Panc1 (cell line): ENCODE results near the gene FBXW8. TPM values are rescaled to one million over a fixed set of nuclear protein-coding genes. Genes with fewer than 3 reads are reported as not detected.

Experiments used
- ATAC-seq: fragments of 200-7000 bp; cut with Tn5 transposase; 2 replicates; pipeline ENCODE4 v1.9.1; 2020; ENCODE audit warnings: mild to moderate bottlenecking, moderate library complexity
- BruUV-seq: library from RNA; stranded (reverse); fragments of 400-500 nt; replicated peaks from 2 replicates; lab custom pipeline; 2021; lab: Mats Ljungman, UMichigan
- CTCF ChIA-PET: fragments of 300-600 bp; sonication (Branson Sonifier 250); formaldehyde crosslinking; loops from one replicate; lab custom pipeline; 2022; ENCODE audit warnings: antibody characterized with exemption; lab: Charles Lee
- POLR2A ChIA-PET: fragments of 300-600 bp; sonication (Branson Sonifier 250); formaldehyde crosslinking; loops from one replicate; lab custom pipeline; 2022; ENCODE audit warnings: antibody characterized with exemption; lab: Charles Lee
- DNase-seq: peaks from one replicate; pipeline ENCODE4 v3.0.0-alpha.2; 2010; ENCODE audit warnings: low read depth, low spot score
- H3K27ac ChIP-seq: 2 replicates; pipeline ENCODE4 v1.5.1; 2011; ENCODE audit warnings: mild to moderate bottlenecking, low read length, inconsistent platforms
- H3K27me3 ChIP-seq: fragments of 200-500 bp; sonication (Bioruptor generic); 2 replicates; pipeline ENCODE4 v1.6.0; 2014; ENCODE audit warnings: low read length, inconsistent platforms; ENCODE audit not compliant: control insufficient read depth, insufficient read depth
- H3K36me3 ChIP-seq: fragments of 200-500 bp; sonication (Bioruptor generic); 2 replicates; pipeline ENCODE4 v1.5.1; 2014; ENCODE audit warnings: inconsistent platforms, mild to moderate bottlenecking, low read length, moderate library complexity; ENCODE audit not compliant: control insufficient read depth, insufficient read depth
- H3K4me1 ChIP-seq: 2 replicates; pipeline ENCODE4 v1.5.1; 2011; ENCODE audit warnings: inconsistent platforms, mild to moderate bottlenecking, low read length, moderate library complexity; ENCODE audit not compliant: control insufficient read depth, insufficient read depth
- H3K4me3 ChIP-seq, 2 experiments: 2 replicates each; pipeline ENCODE4 v1.5.1; 2011 to 2012; ENCODE audit warnings: low read depth in 2 of 2, low read length in 2 of 2, mild to moderate bottlenecking in 2 of 2, inconsistent platforms in 1 of 2, moderate library complexity in 1 of 2
- H3K9me3 ChIP-seq: fragments of 200-500 bp; sonication (Bioruptor generic); 2 replicates; pipeline ENCODE4 v1.5.1; 2014; ENCODE audit warnings: low read depth, mild to moderate bottlenecking, inconsistent platforms, low read length, moderate library complexity; ENCODE audit not compliant: control insufficient read depth, insufficient read depth
- CTCF ChIP-seq: fragments of 450-650 bp; IDR thresholded peaks from 2 replicates; pipeline ENCODE4 v1.5.1; 2017; ENCODE audit warnings: mild to moderate bottlenecking
- POLR2AphosphoS5 ChIP-seq: IDR thresholded peaks from 2 replicates; pipeline ENCODE4 v1.6.1; 2012; ENCODE audit warnings: mild to moderate bottlenecking, low read depth, low read length, moderate library complexity
- SIN3A ChIP-seq: IDR thresholded peaks from 2 replicates; pipeline ENCODE4 v1.6.1; 2012; ENCODE audit warnings: low read depth, mild to moderate bottlenecking, low read length, moderate library complexity, borderline replicate concordance; ENCODE audit not compliant: insufficient read depth
- TCF7L2 ChIP-seq: IDR thresholded peaks from 2 replicates; pipeline ENCODE4 v1.6.1; 2011; ENCODE audit warnings: mild to moderate bottlenecking, low read depth, low read length, inconsistent platforms
- in situ Hi-C: cut with HindIII; loops from 2 replicates; pipeline ENCODE4 v1.10.0; 2016; ENCODE audit warnings: low sequenced_read_pairs, low pct_unique_long_range_greater_than_20kb
- intact Hi-C: fragments of 100-400 bp; cut with micrococcal nuclease; formaldehyde crosslinking; loops from one replicate; pipeline ENCODE4 v1.10.0; 2022; ENCODE audit not compliant: unreplicated experiment
- total RNA-seq: library from RNA; stranded (reverse); gene quantifications from one replicate; pipeline ENCODE4 v1.2.1, GENCODE V29; 2021; ENCODE audit not compliant: unreplicated experiment
- TF ChIP-seq, protein P1 (sequence below), 2 experiments: IDR thresholded peaks; 2 replicates each; pipeline ENCODE4 v1.6.1; 2011 to 2012; ENCODE audit warnings: low read depth in 2 of 2, control low read depth in 1 of 2, low read length in 1 of 2, mild to moderate bottlenecking in 1 of 2, moderate library complexity in 1 of 2; ENCODE audit not compliant: insufficient read depth in 1 of 2

Gene FBXW8
- total RNA-seq, 1 experiment from 2014 or later: 18.0 TPM

DNA sequence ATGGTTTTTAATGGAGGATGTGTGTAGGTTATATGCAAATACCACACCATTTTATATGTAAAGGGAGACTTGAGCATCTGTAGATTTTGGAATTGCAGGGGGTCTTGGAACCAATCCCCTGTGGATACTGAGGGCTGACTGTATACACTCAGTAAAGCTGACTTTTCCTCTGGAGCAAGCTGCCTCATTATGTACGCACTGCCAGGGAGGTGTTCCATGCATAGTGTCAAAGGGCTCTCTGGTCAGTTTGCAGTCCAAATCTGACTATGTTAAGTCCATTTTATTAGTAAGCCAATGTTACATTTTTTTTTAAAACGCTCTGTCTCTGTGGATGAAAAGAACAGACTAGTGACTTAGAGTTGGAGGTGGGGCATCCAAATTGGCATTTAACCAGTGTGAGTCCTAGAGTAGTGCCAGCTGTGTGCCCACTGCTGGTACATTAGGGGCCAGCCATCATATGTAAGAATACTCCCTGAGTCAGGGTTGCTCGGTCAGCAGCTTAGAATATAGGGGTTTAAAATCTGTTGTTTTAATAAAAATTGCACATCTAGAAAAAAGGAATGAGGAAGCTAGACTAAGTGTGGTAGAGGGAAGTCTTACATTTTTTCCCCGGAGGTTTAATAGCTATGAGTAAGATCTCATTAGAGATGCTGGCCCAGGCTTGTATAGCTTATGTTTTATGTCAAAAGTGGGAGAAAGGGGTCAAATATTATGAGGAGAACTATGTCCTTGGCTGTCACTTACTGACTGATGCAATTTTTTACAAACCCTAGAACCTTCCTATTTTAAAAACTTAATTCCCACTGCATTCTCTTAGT, 101.4 kb downstream of the FBXW8 start:
- TF ChIP-seq CTCF (no peak), SIN3A (no peak), POLR2AphosphoS5 (no peak), TCF7L2 (no peak)
- TF ChIP-seq, protein P1, sequence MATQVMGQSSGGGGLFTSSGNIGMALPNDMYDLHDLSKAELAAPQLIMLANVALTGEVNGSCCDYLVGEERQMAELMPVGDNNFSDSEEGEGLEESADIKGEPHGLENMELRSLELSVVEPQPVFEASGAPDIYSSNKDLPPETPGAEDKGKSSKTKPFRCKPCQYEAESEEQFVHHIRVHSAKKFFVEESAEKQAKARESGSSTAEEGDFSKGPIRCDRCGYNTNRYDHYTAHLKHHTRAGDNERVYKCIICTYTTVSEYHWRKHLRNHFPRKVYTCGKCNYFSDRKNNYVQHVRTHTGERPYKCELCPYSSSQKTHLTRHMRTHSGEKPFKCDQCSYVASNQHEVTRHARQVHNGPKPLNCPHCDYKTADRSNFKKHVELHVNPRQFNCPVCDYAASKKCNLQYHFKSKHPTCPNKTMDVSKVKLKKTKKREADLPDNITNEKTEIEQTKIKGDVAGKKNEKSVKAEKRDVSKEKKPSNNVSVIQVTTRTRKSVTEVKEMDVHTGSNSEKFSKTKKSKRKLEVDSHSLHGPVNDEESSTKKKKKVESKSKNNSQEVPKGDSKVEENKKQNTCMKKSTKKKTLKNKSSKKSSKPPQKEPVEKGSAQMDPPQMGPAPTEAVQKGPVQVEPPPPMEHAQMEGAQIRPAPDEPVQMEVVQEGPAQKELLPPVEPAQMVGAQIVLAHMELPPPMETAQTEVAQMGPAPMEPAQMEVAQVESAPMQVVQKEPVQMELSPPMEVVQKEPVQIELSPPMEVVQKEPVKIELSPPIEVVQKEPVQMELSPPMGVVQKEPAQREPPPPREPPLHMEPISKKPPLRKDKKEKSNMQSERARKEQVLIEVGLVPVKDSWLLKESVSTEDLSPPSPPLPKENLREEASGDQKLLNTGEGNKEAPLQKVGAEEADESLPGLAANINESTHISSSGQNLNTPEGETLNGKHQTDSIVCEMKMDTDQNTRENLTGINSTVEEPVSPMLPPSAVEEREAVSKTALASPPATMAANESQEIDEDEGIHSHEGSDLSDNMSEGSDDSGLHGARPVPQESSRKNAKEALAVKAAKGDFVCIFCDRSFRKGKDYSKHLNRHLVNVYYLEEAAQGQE (IDR thresholded peaks at IDR 0.05; ENCODE audit: insufficient read depth in 1 of 2, low read depth in 2 of 2, low read length in 1 of 2): no peak
- ChIA-PET POLR2A (no interaction called here), CTCF (interaction anchor here (1.3 kb wide), 1 partner anchor 103 kb away, joined by 3 read pairs; no protein-coding TSS in a partner anchor)
- Histone ChIP-seq H3K27ac (no peak overlapping the region), H3K4me3 (no peak overlapping the region), H3K4me1 (no peaks in the 10 kb centered on the region), H3K9me3 (no peaks in the 10 kb centered on the region), H3K27me3 (no peaks in the 10 kb centered on the region), H3K36me3 (no peaks in the 10 kb centered on the region)
- intact Hi-C loops: no loop called here
- DNase-seq: no peak
- in situ Hi-C loops: no loop called here
- no TSS peak for BruUV-seq
- no peak for ATAC-seq

- no peak for TF ChIP-seq POLR2AphosphoS5
- TF ChIP-seq CTCF: no peak
- TF ChIP-seq, protein P1 (IDR thresholded peaks at IDR 0.05; ENCODE audit: insufficient read depth in 1 of 2, low read depth in 2 of 2, low read length in 1 of 2): no peak
- Histone ChIP-seq H3K27me3 (no peaks in the 10 kb centered on the region), H3K36me3 (no peaks in the 10 kb centered on the region), H3K27ac (no peak overlapping the region), H3K4me3 (no peak overlapping the region), H3K4me1 (no peaks in the 10 kb centered on the region), H3K9me3 (no peaks in the 10 kb centered on the region)
- no TSS peak for BruUV-seq
- ATAC-seq (no peak), DNase-seq (no peak)
- CTCF ChIA-PET: no interaction called here
- POLR2A ChIA-PET: no interaction called here
- in situ Hi-C loops (no loop called here), intact Hi-C loops (no loop called here)
These were observed 103.0 kb downstream of the FBXW8 start for GRCh38 chr12:117013726-117014125.
